ENCODE measurements around the gene ANO6.
A peak's percentile ranks its signal among the peaks of the same experiment; 100 is the strongest.
"Not testable (repeated sequence)": the region's sequence is repeated elsewhere in the genome, so short reads cannot be mapped to it uniquely, and the experiment has no call there.

ANO6 gene

GRCh38 chr12:45215419-45216229 is at the start of gene ANO6:
Gene ANO6, plus strand, starts transcription at chr12:45216095. Its CDS starts 227 bp downstream, at chr12:45216322.
- peak; percentile 93 for DNase-seq

- no peak for DNase-seq
Measured at GRCh38 chr12:45168976-45169375, 46.9 kb upstream of the ANO6 start.

DNA sequence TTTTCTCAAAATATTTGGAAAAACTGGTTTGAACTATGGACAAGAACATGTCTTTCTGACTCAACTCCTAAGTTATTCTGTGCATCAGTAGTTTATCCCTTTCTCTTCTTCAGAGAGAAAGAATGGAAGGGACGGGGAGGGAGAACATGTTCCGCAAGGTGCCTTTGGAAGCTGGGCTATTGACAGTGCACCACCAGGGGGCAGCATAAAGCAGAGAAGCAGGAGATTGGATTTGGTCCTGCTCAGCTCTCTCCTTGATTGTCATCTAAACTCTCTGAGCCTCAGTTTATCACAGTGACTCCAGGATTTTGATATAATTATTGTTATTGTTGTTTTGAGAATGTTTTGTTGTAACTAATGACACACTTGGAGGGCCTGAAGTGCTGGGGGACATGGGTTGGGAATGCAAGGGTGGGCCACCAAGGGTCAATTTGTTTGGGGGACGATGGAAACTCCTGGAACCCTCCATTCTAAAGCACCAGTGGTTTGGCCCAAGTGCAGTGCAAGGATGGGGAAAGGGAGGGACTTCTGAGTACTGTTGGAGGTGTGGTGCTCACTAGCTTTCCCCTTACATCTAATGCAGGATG is 45.3 kb upstream of the ANO6 start:
- DNase-seq = peak; percentile 45

DNA sequence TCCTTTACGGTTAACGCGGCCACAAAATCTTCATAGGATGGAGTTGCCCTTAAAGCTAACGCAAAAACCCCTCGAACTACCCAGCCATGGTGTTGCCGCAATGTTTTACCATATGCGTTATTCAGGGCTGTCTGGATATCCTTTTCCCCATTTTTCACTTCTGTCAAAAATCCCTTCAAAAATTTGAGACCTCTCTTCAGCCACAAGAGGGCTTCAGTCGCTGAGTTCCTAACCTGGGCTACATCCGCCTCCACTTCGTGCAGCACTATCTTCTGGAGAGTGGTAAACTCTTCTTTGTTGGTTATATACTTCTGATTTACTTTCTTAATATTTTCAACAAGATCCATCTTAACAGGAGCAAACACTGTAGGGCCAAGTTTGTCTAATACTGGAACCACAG is 42.6 kb upstream of the ANO6 start:
- not testable (repeated sequence) for DNase-seq

- DNase-seq = no peak
Measured at GRCh38 chr12:45174595-45174994, 41.3 kb upstream of the ANO6 start.

GRCh38 chr12:45178771-45179170 is 37.1 kb upstream of the ANO6 start:
- DNase-seq = no peak

DNA sequence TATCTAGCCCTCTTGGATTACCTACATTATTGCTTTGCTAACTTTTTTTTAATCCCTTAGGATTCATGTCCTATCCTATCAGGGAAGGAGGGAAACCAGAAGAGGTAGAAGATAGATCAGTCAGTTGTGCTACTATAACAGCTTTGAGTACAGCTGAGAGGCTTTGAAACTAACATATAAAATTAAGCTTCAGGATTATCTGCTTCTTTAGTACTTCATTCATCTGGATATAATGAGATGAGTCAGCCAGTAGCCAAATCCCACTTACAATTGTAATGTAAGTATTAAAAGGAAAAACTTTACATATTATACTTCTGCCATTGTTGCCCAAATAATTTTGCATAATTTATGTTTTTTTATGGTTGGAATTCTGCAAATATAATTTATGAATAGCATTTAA is 33.4 kb upstream of the ANO6 start:
- DNase-seq = no peak

- no peak for DNase-seq
Measured at GRCh38 chr12:45183246-45183645, 32.6 kb upstream of the ANO6 start.

DNA sequence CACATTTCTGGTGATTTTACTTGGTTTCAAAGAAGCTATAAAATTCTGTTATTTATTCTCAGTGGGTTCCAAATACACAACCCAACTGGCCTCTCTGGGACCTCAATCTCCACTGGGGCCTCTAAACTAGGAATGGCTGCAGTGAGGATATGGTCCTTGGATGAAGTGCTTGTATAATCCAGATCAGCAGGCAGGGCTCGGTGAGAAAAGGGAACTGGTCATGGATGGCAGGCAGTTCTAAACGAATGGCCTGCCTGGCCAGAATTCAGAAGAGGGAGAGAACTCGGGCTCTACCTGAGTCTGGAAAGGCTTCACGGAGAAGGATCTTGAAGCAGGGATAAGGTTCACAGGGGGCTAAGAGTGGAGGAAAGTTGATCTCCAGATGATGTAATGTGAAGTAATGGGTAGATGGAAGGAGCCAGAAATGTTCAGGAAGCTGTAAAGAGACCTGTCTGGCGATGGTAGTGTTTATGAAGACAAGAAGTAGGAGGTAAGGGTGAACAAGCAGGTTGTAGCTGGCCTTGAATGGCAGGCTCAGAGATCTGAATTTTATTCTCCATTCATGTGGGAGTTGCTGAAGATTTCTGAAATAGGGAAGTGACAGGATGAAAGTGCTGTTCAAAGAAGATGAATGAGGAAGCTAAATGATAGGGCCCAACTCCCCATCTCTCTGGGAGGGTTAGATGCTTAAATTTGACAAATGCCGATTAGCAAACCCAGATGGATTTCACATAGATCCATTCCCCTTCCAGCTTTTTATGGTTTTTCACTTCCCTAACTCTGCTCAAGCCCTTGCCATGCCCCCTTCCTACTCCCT is 31.5 kb upstream of the ANO6 start:
- no peak for DNase-seq

DNA sequence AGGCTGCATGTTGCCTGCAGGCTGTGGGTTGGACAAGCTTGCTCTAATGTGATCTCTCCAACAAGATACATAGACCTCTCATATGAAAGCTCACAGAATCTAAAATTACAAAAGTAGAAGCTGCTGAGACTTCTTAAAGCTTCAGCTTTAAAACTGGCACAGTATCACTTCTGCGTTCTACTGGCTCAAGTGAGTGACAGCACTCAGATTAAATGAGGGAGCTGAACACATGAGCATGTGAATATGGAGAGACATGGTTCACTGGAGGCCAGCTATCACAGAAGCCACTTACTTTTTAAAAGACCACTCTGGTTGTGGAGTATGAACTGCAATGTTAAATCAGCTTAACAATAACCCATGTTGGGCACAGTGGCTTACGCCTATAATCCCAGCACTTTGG is 29.1 kb upstream of the ANO6 start:
- no peak for DNase-seq

- no peak for DNase-seq
Measured at GRCh38 chr12:45189766-45190403, 26.0 kb upstream of the ANO6 start.

GRCh38 chr12:45191239-45191638 is 24.7 kb upstream of the ANO6 start:
- DNase-seq = no peak

- no peak for DNase-seq
Measured at GRCh38 chr12:45192707-45193106, 23.2 kb upstream of the ANO6 start.

DNA sequence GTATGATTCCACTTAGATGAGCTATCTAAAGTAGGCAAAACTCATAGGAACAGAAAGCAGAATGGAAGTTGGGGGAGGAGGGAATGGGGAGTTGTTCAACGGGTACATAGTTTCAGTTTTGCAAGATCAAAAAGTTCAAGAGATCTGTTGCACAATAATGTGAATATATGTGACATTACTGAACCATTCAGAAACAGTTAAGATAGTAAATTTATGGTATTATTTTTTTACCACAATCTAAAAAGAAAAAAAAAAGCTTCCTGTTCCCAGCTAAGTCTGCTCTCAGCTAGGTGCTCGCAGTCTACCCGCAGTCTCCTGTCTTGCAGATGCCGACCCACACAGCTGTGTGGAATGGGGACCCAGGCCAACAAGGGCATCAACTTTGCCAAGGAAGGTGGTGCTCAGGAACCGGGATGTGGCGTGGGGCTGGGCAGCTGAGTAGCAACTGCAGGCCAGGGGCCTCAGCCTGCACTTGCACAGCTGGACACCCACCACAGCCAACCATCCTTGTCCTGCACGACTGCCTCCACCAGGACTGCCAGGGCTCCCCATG is 15.3 kb upstream of the ANO6 start:
- DNase-seq = no peak

- no peak for DNase-seq
Measured at GRCh38 chr12:45203767-45204166, 12.1 kb upstream of the ANO6 start.

GRCh38 chr12:45204757-45205156 is 11.1 kb upstream of the ANO6 start:
- DNase-seq = no peak

DNA sequence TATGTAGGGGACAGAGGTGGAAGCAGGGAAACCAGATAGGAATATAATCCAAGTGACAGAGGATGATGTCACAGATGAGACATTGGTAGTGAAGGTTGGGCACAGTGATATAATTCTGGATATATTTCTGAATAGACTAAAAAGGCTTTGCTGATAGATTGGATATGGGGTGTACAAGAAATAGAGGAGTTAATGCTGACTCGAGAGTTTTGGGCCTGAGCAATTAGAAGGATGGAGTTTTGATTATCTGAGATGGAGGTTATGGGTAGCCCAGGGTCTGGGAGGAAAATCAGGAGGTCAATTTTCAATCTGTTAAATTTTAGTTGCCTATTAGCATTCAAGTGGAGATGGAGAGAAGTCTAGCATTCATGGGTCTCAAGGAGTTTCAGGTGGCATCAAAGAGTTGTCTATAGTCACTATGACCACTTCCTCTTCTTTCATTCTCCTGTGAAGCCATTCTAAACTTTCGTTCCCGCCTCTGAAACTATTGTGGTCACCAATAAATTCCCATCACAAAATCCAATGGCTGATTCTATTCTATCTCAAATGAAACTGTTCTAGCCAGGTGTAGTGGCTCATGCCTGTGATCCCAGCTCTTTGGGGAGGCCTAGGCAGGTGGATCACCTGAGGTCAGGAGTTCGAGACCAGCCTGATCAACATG is 10.6 kb upstream of the ANO6 start:
- DNase-seq = no peak

DNA sequence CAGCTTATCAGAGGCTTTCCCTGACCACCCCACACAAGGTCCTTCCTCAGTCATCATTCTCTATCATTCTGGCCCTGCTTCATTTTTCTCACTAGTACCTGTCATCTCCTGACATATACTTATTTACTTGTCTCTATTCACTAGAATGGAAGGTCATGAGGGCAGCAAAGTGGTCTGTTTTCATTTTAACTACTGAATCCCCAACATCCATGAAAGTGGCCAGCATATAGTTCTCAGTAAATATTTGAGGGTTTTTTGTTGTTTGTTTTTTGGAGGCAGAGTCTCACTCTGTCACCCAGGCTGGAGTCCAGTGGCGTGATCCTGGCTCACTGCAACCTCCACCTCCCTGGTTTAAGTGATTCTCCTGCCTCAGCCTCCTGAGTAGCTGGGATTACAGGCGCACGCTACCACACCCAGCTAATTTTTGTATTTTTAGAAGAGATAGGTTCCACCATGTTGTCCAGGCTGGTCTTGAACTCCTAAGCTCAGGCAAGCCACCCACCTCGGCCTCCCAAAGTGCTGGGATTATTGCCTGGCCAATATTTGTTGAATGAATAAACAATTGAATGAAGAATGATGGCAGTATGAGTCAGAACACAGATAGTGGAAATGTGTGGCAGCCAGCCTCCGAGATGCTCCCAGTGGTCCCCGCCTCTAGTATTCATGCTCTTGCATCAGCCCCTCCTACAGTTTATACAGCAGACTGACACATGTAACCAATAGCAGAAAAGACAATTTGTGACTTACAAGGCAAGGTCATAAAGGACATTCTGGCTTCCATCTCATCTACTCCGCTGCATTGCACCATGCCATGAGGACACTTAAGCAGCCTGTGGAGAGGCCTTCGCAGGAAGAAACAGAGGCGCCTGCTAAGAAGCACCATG is 7.0 kb upstream of the ANO6 start:
- DNase-seq = no peak

DNA sequence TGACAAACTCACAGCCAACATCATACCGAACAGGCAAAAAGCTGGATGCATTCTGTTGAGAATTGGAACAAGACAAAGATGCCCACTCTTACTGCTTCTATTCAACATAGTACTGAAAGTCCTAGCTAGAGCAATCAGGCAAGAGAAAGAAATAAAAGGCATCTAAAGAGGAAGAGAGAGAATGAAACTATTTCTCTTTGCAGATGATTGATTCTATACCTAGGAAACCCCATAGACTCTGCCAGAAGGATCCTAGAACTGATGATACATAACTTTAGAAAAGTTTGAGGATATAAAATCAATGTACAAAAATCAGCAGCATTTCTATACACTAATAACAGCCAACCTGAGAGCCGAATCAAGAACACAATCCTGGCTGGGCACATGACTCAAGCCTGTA is 6.1 kb upstream of the ANO6 start:
- DNase-seq = no peak

DNA sequence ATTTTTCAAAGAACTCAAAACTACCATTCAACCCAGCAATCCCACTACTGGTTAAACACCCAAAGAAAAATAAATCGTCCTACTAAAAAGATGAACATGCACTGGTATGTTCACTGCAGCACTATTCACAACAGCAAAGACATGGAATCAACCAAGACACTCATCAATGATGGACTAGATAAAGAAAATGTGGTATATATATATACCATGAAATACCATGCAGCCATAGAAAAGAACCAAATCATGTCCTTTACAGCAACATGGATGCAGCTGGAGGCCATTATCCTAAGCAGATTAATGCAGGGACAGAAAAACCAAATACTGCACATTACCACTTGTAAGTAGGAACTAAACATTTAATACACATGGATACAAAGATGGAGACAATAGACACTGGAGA is 3.8 kb upstream of the ANO6 start:
- DNase-seq = no peak

GRCh38 chr12:45213107-45213506 is 2.8 kb upstream of the ANO6 start:
- DNase-seq = no peak

Data from right hindlimb (tissue), 1 donor.